DND-41 (cell line): ENCODE measurements around the gene MEG3.
A peak's percentile ranks its signal among the peaks of the same experiment; 100 is the strongest.

ENCODE experiments used
- ATAC-seq: fragments of 200-7000 bp; cut with Tn5 transposase; 3 replicates; pipeline ENCODE4 v1.9.1; 2021; ENCODE audit warnings: low read depth; ENCODE audit not compliant: insufficient read depth
- DNase-seq: peaks from one replicate; pipeline ENCODE4 v3.0.0-alpha.2; 2020
- H2AFZ ChIP-seq: 2 replicates; pipeline ENCODE4 v1.6.0; 2012; ENCODE audit warnings: low read depth, low read length
- H3K27ac ChIP-seq: 2 replicates; pipeline ENCODE4 v1.5.1; 2012; ENCODE audit warnings: low read length, inconsistent platforms
- H3K27me3 ChIP-seq: fragments of 200-600 bp; sonication (generic); 2 replicates; pipeline ENCODE4 v1.6.0; 2012; ENCODE audit warnings: low read length, mild to moderate bottlenecking, inconsistent platforms; ENCODE audit not compliant: insufficient read depth, poor library complexity
- H3K36me3 ChIP-seq: 2 replicates; pipeline ENCODE4 v1.5.1; 2012; ENCODE audit warnings: low read length, inconsistent platforms; ENCODE audit not compliant: insufficient read depth
- H3K4me1 ChIP-seq: 2 replicates; pipeline ENCODE4 v1.5.1; 2012; ENCODE audit warnings: mild to moderate bottlenecking, low read length; ENCODE audit not compliant: insufficient read depth
- H3K4me2 ChIP-seq: 2 replicates; pipeline ENCODE4 v1.6.0; 2012; ENCODE audit warnings: mild to moderate bottlenecking, moderate library complexity, low read length, inconsistent platforms; ENCODE audit not compliant: insufficient read depth
- H3K4me3 ChIP-seq, 2 experiments: fragments of 200-600 bp in 1 of 2; shearing (Covaris generic) in 1 of 2; 2 replicates each; pipeline ENCODE4 v1.5.1; 2012 to 2016; ENCODE audit warnings: inconsistent platforms in 2 of 2, low read length in 2 of 2, mild to moderate bottlenecking in 2 of 2, low read depth in 1 of 2, moderate library complexity in 1 of 2
- H3K79me2 ChIP-seq: 2 replicates; pipeline ENCODE4 v1.6.0; 2012; ENCODE audit warnings: low read length, inconsistent platforms; ENCODE audit not compliant: insufficient read depth
- H3K9ac ChIP-seq: 2 replicates; pipeline ENCODE4 v1.6.0; 2012; ENCODE audit warnings: low read depth, mild to moderate bottlenecking, inconsistent platforms, low read length, moderate library complexity
- H3K9me3 ChIP-seq: 2 replicates; pipeline ENCODE4 v1.5.1; 2012; ENCODE audit warnings: low read length, moderate library complexity, mild to moderate bottlenecking, inconsistent platforms; ENCODE audit not compliant: insufficient read depth, severe bottlenecking
- H4K20me1 ChIP-seq: 2 replicates; pipeline ENCODE4 v1.6.0; 2012; ENCODE audit warnings: low read length; ENCODE audit not compliant: insufficient read depth
- CTCF ChIP-seq: IDR thresholded peaks from 2 replicates; pipeline ENCODE4 v1.5.1; 2012; ENCODE audit warnings: borderline replicate concordance, low read length, moderate library complexity, mild to moderate bottlenecking; ENCODE audit not compliant: poor library complexity, severe bottlenecking; ENCODE audit errors: extremely low read depth
- EZH2 ChIP-seq: IDR thresholded peaks from 3 replicates; pipeline ENCODE4 v1.6.1; 2012; ENCODE audit warnings: borderline replicate concordance, low read depth, mild to moderate bottlenecking, moderate library complexity, low read length, inconsistent platforms; ENCODE audit not compliant: severe bottlenecking

The MEG3 gene

DNA sequence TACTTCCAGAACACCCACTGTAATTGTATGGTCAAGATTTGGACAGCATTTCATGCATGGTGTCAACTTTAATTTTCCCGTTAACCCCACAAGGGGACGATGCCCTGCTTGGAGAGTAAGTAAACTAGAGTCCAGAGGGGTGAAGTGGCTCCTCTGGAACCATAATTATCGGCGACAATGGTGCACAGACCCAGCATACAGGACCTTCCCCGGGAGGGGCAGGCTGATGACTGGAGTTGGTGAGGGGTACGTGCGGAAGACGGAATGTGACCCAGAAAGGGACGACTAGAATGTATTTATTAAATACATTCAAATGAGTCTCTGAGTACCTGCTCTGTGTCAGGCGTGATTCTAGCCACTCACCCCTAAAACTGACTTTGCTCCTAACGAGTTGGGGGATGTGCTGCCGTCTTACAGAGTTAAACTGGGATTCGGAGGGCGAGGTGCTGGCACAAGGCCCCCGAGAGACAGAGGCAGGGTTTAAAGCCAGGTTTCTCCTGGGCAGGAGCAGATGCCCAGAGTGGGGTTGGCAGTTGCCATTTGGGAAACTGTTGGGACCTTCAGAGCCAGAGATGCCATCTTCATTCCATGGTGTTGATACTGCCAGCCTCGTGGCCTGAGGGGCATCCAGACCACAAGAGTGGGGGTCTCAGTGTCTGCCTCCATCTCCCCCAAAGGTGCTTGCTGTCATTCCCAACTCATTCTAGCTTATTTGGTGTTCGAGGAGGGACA, 66.7 kb downstream of the MEG3 start:
- Histone ChIP-seq H3K27me3 (peaks cover 22% of the 10 kb centered on the region), H3K4me2 (no peak overlapping the region), H3K4me3 (no peak overlapping the region), H4K20me1 (no peaks in the 10 kb centered on the region), H3K9me3 (no peaks in the 10 kb centered on the region), H3K79me2 (no peaks in the 10 kb centered on the region), H3K27ac (no peak overlapping the region), H3K36me3 (no peaks in the 10 kb centered on the region), H3K9ac (no peak overlapping the region), H2AFZ (no peak overlapping the region), H3K4me1 (no peaks in the 10 kb centered on the region)
- DNase-seq (peak; percentile 1), ATAC-seq (no peak)
- no peak for TF ChIP-seq EZH2
- TF ChIP-seq CTCF, result no peak

DNA sequence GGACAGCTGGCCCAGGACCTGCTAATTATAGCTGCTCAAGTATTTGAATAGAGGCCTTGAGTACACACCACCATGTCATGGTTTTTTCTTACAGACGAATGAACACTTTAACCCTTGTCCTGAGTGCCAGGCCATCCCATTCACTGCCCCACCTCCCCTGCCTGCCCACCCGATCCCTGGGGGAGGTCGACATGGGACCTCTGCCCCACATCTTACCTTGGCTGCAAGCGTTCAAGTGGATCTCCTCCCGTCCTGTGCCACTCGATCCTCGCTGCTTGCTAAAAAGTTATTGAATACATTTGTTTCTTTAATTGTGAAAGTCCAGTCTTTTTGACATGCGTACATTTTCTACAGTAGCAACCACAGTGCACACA, 67.3 kb downstream of the MEG3 start:
- Histone ChIP-seq H3K9ac (no peak overlapping the region), H2AFZ (no peak overlapping the region), H3K4me2 (no peak overlapping the region)

DNA sequence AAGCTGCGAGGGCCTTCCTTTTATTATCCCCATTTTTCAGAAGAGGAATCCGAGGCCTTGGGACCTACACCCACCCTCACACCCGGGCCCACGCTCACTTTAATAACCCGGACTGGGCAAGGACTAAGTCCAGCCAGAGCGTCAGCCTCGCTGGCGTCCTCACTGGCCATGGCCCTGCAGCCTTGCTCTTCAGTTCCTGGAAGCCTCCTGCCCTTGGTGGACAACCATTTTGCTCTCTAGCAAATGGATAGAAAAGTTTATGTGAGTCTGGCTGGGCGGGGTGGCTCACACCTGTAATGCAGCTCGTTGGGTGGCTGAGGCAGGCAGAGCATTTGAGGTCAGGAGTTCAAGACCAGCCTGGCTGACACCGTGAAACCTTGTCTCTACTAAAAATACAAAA, 67.8 kb downstream of the MEG3 start:
- H3K4me2 ChIP-seq, result no peak overlapping the region
- no peaks in the 10 kb centered on the region for H3K4me1 ChIP-seq
- no peaks in the 10 kb centered on the region for H3K36me3 ChIP-seq
- no peak for DNase-seq
- H3K27ac ChIP-seq, result no peak overlapping the region
- no peaks in the 10 kb centered on the region for H4K20me1 ChIP-seq
- H3K27me3 ChIP-seq, result peaks cover 24% of the 10 kb centered on the region
- ATAC-seq, result no peak
- H3K4me3 ChIP-seq, result no peak overlapping the region
- H2AFZ ChIP-seq, result no peak overlapping the region
- H3K9me3 ChIP-seq, result no peaks in the 10 kb centered on the region
- TF ChIP-seq EZH2 (no peak), CTCF (no peak)
- no peak overlapping the region for H3K9ac ChIP-seq
- H3K79me2 ChIP-seq, result no peaks in the 10 kb centered on the region

More for the DNA sequence above, 67.3 kb downstream of the MEG3 start:
- no peak for ATAC-seq
- TF ChIP-seq CTCF (no peak), EZH2 (no peak)
- Histone ChIP-seq H4K20me1 (no peaks in the 10 kb centered on the region), H3K4me1 (no peaks in the 10 kb centered on the region), H3K27me3 (peaks cover 19% of the 10 kb centered on the region), H3K36me3 (no peaks in the 10 kb centered on the region), H3K27ac (no peak overlapping the region), H3K4me3 (no peak overlapping the region), H3K9me3 (no peaks in the 10 kb centered on the region), H3K79me2 (no peaks in the 10 kb centered on the region)
- no peak for DNase-seq

- no peaks in the 10 kb centered on the region for H3K9me3 ChIP-seq
- no peak overlapping the region for H3K4me2 ChIP-seq
- TF ChIP-seq EZH2, result no peak
- TF ChIP-seq CTCF, result no peak
- peaks cover 28% of the 10 kb centered on the region for H3K27me3 ChIP-seq
- no peak overlapping the region for H3K9ac ChIP-seq
- DNase-seq (peak; percentile 3), ATAC-seq (no peak)
- H3K36me3 ChIP-seq, result no peaks in the 10 kb centered on the region
- H4K20me1 ChIP-seq, result no peaks in the 10 kb centered on the region
- no peaks in the 10 kb centered on the region for H3K4me1 ChIP-seq
- H3K4me3 ChIP-seq, result no peak overlapping the region
- no peak overlapping the region for H2AFZ ChIP-seq
- no peaks in the 10 kb centered on the region for H3K79me2 ChIP-seq
- H3K27ac ChIP-seq, result no peak overlapping the region
These were observed 68.5 kb downstream of the MEG3 start for GRCh38 chr14:100894416-100894815.
